ENCODE results near the gene KAT8.
"Not testable (repeated sequence)": the region's sequence is repeated elsewhere in the genome, so short reads cannot be mapped to it uniquely, and the experiment has no call there.

KAT8 gene

DNA sequence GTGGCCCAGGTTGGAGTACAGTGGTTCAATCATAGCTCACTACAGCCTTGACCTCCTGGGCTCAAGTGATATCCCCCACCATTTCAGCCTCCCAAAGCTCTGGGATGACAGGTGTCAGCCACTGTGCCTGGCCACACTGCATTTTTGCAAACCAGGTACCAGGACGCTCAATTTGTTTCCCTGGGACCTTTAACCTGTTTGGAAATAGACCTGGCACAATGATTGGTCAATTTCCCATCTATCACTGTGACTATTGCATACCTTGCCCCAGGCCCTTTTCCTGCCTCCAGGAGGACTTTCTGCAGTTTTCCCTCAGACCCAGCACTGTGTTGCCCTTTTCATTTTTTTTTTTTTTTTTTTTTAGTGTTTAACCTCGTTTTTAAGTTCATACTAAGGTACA, 51.4 kb downstream of the KAT8 start:
- H3K9me3 ChIP-seq (ENCODE audit: insufficient read depth, low read length, severe bottlenecking) = no peaks in the 10 kb centered on the region
- H3K27ac ChIP-seq (ENCODE audit: low read length) = no peak overlapping the region
- no peaks in the 10 kb centered on the region for H3K4me1 ChIP-seq (ENCODE audit: insufficient read depth, low read length)
- H4K20me1 ChIP-seq (ENCODE audit: insufficient read depth, low read length) = no peaks in the 10 kb centered on the region
- ATAC-seq (ENCODE audit: insufficient read depth, low read depth) (no peak), DNase-seq (no peak)
- no peak overlapping the region for H3K9ac ChIP-seq (ENCODE audit: low read depth, low read length)
- H3K4me3 ChIP-seq (ENCODE audit: low read depth in 1 of 2, low read length in 2 of 2) = no peak overlapping the region
- H3K27me3 ChIP-seq (ENCODE audit: insufficient read depth, low read length, poor library complexity) = no peaks in the 10 kb centered on the region
- no peaks in the 10 kb centered on the region for H3K36me3 ChIP-seq (ENCODE audit: insufficient read depth, low read length)
- H2AFZ ChIP-seq (ENCODE audit: low read depth, low read length) = no peak overlapping the region
- H3K79me2 ChIP-seq (ENCODE audit: insufficient read depth, low read length) = no peaks in the 10 kb centered on the region
- H3K4me2 ChIP-seq (ENCODE audit: insufficient read depth, low read length) = no peak overlapping the region
- TF ChIP-seq, protein P1, sequence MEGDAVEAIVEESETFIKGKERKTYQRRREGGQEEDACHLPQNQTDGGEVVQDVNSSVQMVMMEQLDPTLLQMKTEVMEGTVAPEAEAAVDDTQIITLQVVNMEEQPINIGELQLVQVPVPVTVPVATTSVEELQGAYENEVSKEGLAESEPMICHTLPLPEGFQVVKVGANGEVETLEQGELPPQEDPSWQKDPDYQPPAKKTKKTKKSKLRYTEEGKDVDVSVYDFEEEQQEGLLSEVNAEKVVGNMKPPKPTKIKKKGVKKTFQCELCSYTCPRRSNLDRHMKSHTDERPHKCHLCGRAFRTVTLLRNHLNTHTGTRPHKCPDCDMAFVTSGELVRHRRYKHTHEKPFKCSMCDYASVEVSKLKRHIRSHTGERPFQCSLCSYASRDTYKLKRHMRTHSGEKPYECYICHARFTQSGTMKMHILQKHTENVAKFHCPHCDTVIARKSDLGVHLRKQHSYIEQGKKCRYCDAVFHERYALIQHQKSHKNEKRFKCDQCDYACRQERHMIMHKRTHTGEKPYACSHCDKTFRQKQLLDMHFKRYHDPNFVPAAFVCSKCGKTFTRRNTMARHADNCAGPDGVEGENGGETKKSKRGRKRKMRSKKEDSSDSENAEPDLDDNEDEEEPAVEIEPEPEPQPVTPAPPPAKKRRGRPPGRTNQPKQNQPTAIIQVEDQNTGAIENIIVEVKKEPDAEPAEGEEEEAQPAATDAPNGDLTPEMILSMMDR (IDR thresholded peaks at IDR 0.05; ENCODE audit: borderline replicate concordance, extremely low read depth, low read length, poor library complexity, severe bottlenecking) = no peak
- TF ChIP-seq EZH2 (IDR thresholded peaks at IDR 0.05; ENCODE audit: borderline replicate concordance, low read depth, low read length, severe bottlenecking) = no peak

DNA sequence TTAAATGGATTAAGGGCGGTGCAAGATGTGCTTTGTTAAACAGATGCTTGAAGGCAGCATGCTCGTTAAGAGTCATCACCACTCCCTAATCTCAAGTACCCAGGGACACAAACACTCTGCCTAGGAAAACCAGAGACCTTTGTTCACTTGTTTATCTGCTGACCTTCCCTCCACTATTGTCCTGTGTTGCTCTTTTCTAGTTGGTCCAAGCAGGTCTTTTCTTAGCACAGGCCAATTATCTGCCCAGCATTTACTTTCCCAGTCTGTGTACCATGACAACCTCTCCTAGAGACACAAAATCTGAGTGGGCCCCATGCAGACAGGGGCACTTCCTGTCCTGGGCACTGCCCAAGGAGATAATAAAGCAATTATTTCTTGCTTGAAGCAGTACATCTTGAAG, 52.6 kb downstream of the KAT8 start:
- not testable (repeated sequence) for ATAC-seq (ENCODE audit: insufficient read depth, low read depth); H4K20me1 ChIP-seq (ENCODE audit: insufficient read depth, low read length); H3K4me2 ChIP-seq (ENCODE audit: insufficient read depth, low read length); H3K9ac ChIP-seq (ENCODE audit: low read depth, low read length); H3K4me3 ChIP-seq (ENCODE audit: low read depth in 1 of 2, low read length in 2 of 2); H3K27me3 ChIP-seq (ENCODE audit: insufficient read depth, low read length, poor library complexity); H3K4me1 ChIP-seq (ENCODE audit: insufficient read depth, low read length); H3K27ac ChIP-seq (ENCODE audit: low read length); DNase-seq; H2AFZ ChIP-seq (ENCODE audit: low read depth, low read length); H3K79me2 ChIP-seq (ENCODE audit: insufficient read depth, low read length); H3K9me3 ChIP-seq (ENCODE audit: insufficient read depth, low read length, severe bottlenecking); H3K36me3 ChIP-seq (ENCODE audit: insufficient read depth, low read length)

DNA sequence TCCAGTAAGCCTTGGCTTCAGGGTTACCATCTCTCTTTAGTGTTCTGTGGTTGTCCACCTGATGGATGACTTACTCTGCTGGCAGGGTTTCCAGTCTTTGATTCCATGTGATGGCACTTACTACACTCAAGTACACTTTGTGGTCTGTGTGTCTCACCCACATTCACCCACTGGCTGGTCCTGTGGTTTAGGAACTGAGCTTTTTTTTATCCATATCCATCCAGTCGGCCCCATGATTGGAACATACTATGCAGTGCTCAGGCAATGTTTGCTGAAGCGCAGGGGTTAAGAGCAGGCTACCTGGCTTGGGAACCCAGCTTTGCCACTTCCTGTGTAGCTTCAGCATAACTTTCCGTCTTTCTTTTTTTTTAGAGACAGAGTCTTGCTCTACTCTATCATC, 59.7 kb downstream of the KAT8 start:
- TF ChIP-seq, protein P1 (IDR thresholded peaks at IDR 0.05; ENCODE audit: borderline replicate concordance, extremely low read depth, low read length, poor library complexity, severe bottlenecking) = no peak
- TF ChIP-seq EZH2 (IDR thresholded peaks at IDR 0.05; ENCODE audit: borderline replicate concordance, low read depth, low read length, severe bottlenecking) = no peak
- Histone ChIP-seq H3K27ac (ENCODE audit: low read length) (peak overlapping the region; percentile 41), H3K36me3 (ENCODE audit: insufficient read depth, low read length) (peaks cover 14% of the 10 kb centered on the region), H3K79me2 (ENCODE audit: insufficient read depth, low read length) (peaks cover 39% of the 10 kb centered on the region), H3K4me3 (ENCODE audit: low read depth in 1 of 2, low read length in 2 of 2) (peak overlapping the region in 1 of 2 experiments; percentile 5; a peak in 1 of 4 replicates), H2AFZ (ENCODE audit: low read depth, low read length) (peak overlapping the region; percentile 17; the same call in 1 of the 2 replicates), H3K9me3 (ENCODE audit: insufficient read depth, low read length, severe bottlenecking) (no peaks in the 10 kb centered on the region), H3K27me3 (ENCODE audit: insufficient read depth, low read length, poor library complexity) (no peaks in the 10 kb centered on the region), H3K4me1 (ENCODE audit: insufficient read depth, low read length) (peaks cover 46% of the 10 kb centered on the region), H3K4me2 (ENCODE audit: insufficient read depth, low read length) (peak overlapping the region; percentile 98), H4K20me1 (ENCODE audit: insufficient read depth, low read length) (peaks cover 21% of the 10 kb centered on the region), H3K9ac (ENCODE audit: low read depth, low read length) (no peak overlapping the region; the same call in 1 of the 2 replicates)
- DNase-seq (peak; percentile 81), ATAC-seq (ENCODE audit: insufficient read depth, low read depth) (peak; percentile 66)

DNA sequence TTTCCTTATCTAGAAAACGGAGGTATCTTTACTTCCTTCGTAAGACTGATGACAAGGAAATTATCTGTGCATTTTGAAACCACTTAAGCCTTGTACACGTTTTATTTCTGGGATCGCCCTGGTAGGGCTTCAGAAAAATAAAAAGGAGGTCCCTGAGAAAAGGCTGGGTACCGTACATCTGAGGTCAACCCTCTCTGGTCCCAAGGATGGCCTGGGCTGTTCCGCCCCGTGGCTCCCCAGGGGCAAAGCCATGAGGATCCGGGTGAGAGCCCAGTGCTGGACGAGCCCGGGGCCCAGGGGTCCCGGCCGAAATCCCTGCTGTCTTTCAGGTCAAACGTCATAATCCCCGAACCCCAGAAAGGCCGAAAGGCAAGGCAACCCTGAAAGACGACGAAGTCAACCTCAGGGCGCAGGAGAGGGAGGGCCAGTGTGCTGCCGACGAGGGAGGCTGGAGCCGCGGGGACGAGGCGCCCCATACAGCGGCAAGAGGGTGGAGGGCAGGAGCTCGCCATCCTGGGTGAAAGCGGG, 61.8 kb downstream of the KAT8 start:
- Histone ChIP-seq H3K4me1 (ENCODE audit: insufficient read depth, low read length) (peaks cover 67% of the 10 kb centered on the region), H3K79me2 (ENCODE audit: insufficient read depth, low read length) (peaks cover 61% of the 10 kb centered on the region), H4K20me1 (ENCODE audit: insufficient read depth, low read length) (peaks cover 42% of the 10 kb centered on the region), H3K4me3 (ENCODE audit: low read depth in 1 of 2, low read length in 2 of 2) (peak overlapping the region; percentile 80 to 87), H3K4me2 (ENCODE audit: insufficient read depth, low read length) (peak overlapping the region; percentile 98), H3K9ac (ENCODE audit: low read depth, low read length) (peak overlapping the region; percentile 91), H3K9me3 (ENCODE audit: insufficient read depth, low read length, severe bottlenecking) (no peaks in the 10 kb centered on the region), H3K27me3 (ENCODE audit: insufficient read depth, low read length, poor library complexity) (no peaks in the 10 kb centered on the region), H3K36me3 (ENCODE audit: insufficient read depth, low read length) (peaks cover 36% of the 10 kb centered on the region), H3K27ac (ENCODE audit: low read length) (peak overlapping the region; percentile 97), H2AFZ (ENCODE audit: low read depth, low read length) (peak overlapping the region; percentile 86)
- no peak for DNase-seq
- TF ChIP-seq EZH2 (IDR thresholded peaks at IDR 0.05; ENCODE audit: borderline replicate concordance, low read depth, low read length, severe bottlenecking) = no peak
- TF ChIP-seq, protein P1 (IDR thresholded peaks at IDR 0.05; ENCODE audit: borderline replicate concordance, extremely low read depth, low read length, poor library complexity, severe bottlenecking) = no peak
- ATAC-seq (ENCODE audit: insufficient read depth, low read depth) = no peak
